ENCODE measurements around the gene NACC2. TPM values are rescaled to one million over a fixed set of nuclear protein-coding genes. Genes with fewer than 3 reads are reported as not detected.

The NACC2 gene
- total and polyA plus RNA-seq, 9 of the 15 experiments (the other 6 are each of a cell fraction or from before 2014, with no cell fraction given): 0.70 to 25.1 (median 5.6) TPM

DNA sequence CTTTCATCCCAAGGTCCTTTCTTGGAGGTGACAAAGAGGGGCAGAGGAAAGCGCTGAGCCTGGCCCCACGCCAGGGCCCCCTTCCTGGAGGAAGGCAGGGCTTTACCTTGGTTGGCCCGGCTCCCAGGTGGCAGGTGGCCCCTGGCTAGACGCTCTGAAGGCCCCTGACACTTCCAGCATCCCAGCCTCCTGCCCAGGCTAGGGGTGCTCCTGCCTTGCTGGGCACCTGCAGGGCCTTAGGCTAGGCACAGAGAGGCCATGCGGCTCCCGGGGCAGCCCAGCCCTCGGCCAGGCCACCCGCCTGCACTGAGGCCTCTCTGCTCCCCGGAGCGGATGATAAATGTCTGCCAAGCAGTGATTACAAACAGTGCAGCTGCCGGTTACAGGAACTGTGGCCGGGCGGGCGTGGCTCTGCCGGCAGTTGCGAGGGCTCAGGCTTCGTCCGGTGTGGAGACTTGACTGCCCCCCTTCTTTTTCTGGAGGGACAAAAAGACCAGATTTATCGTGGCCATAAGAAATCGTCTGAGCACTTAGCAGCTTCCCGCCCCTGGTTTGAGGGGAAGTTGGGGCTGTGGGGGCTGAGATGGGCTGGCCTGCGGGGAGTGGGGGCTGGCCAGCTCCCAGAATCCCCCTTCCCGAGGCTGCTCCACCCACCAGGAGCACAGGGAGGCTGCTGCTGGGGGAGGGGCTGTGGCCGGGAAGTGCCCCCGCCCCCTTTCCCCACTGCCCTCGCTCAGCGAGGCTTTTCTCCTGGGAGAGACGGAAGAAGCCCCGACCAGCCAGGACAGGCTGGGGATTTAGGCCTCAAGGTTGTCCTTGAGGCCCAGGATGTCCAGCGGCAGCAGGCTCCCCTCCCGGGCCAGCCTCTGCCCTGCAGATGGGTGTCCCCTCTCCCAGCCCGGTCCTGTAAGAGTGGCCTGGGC lies 102.3 kb downstream of the NACC2 start (continued):
- TF ChIP-seq CUX1 (CRISPR knock-in tag; IDR thresholded peaks at IDR 0.05) (no peak), ZNF436 (CRISPR knock-in tag; IDR thresholded peaks at IDR 0.05) (no peak), SIN3A (IDR thresholded peaks at IDR 0.05; ENCODE audit: borderline replicate concordance in 2 of 2, control insufficient read depth in 1 of 2, low read depth in 2 of 2, low read length in 2 of 2) (no peak), ELF2 (CRISPR knock-in tag; IDR thresholded peaks at IDR 0.05) (no peak), SRSF7 (optimal IDR thresholded peaks at IDR 0.05; ENCODE audit: low read depth, low read length) (no peak), NCOR1 (IDR thresholded peaks at IDR 0.05) (peak; percentile 84), YY1 (IDR thresholded peaks at IDR 0.05; ENCODE audit: borderline replicate concordance in 1 of 3, control insufficient read depth in 1 of 3, extremely low read depth in 1 of 3, insufficient read depth in 3 of 3, insufficient read length in 1 of 3, insufficient replicate concordance in 2 of 3, low read depth in 1 of 3, low read length in 2 of 3) (peak in 2 of 3 experiments; percentile 21 to 50), FOXP1 (CRISPR knock-in tag; IDR thresholded peaks at IDR 0.05) (no peak), GABPB1 (CRISPR knock-in tag; IDR thresholded peaks at IDR 0.05) (peak; percentile 62), ARHGAP35 (IDR thresholded peaks at IDR 0.05; ENCODE audit: partially characterized antibody) (no peak), PCBP2 (IDR thresholded peaks at IDR 0.05; ENCODE audit: low read depth, low read length, poor library complexity, severe bottlenecking) (no peak), ZNF133 (CRISPR knock-in tag; IDR thresholded peaks at IDR 0.05) (no peak), SLC30A9 (CRISPR knock-in tag; IDR thresholded peaks at IDR 0.05) (no peak)

Measured in K562 (cell line).